ENCODE data around the gene IGSF23. TPM values are rescaled to one million over a fixed set of nuclear protein-coding genes. Genes with fewer than 3 reads are reported as not detected.
"Not testable (repeated sequence)": the region's sequence is repeated elsewhere in the genome, so short reads cannot be mapped to it uniquely, and the experiment has no call there.

IGSF23 gene
- total RNA-seq, 2 donors from 2014 or later, result not detected

GRCh38 chr19:44677019-44677811, 63.9 kb downstream of the IGSF23 start:
- TF ChIP-seq CTCF (IDR thresholded peaks at IDR 0.05), result no peak
- Histone ChIP-seq H3K9me3 (no peaks in the 10 kb centered on the region), H3K27ac (no peak overlapping the region), H3K27me3 (no peaks in the 10 kb centered on the region), H3K4me3 (no peak overlapping the region), H3K4me1 (no peaks in the 10 kb centered on the region), H3K36me3 (peaks cover 16% of the 10 kb centered on the region)
- no peak for DNase-seq (ENCODE audit: low spot score)

GRCh38 chr19:44680536-44680935, 67.2 kb downstream of the IGSF23 start:
- Histone ChIP-seq H3K27me3 (no peaks in the 10 kb centered on the region), H3K27ac (no peak overlapping the region), H3K4me3 (no peak overlapping the region), H3K4me1 (peaks cover 0 to 11% of the 10 kb centered on the region in 2 donors), H3K36me3 (peaks cover 16% of the 10 kb centered on the region), H3K9me3 (no peaks in the 10 kb centered on the region)
- DNase-seq (ENCODE audit: low spot score), result no peak
- no peak for TF ChIP-seq CTCF (IDR thresholded peaks at IDR 0.05)

DNA sequence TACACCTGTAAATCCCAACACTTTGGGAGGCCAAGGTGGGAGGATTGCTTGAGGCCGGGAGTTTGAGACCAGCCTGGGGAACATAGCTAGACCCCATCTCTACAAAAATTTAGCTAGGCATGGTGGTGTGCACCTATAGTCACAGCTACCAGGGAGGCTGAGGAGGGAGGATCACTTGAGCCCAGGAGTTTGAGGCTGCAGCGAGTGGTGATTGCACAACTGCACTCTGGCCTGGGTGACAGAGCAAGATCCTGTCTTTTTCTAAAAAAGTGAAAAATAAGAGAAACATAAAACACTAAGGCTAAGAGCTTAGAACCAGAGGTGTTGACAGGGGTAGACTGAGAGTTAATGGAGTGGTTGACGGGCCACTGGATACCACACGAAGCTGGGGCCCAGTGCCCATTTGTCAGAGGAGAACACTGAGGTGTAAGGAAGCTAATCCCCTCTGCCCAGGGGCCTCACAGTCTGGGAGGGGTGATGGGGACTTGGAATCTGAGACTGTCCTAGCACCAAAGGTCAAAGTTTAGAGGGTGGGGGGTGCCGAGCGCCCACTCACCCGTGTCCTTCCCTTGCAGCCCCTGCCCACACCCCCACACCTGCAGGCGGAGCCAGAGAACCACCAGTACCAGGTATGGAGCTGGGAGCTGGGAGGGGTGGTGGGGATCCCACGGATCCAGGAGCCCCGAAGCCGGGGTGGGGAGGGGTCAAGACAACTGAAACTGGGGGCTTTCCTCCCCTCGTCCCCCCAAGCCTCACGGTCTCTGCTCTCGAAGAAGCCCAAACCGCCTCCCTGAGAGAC, 68.8 kb downstream of the IGSF23 start:
- DNase-seq (ENCODE audit: low spot score), result no peak
- H3K4me3 ChIP-seq, result no peak overlapping the region
- H3K27ac ChIP-seq, result no peak overlapping the region
- H3K9me3 ChIP-seq, result no peaks in the 10 kb centered on the region
- H3K27me3 ChIP-seq, result no peaks in the 10 kb centered on the region
- no peak for TF ChIP-seq CTCF (IDR thresholded peaks at IDR 0.05)
- H3K36me3 ChIP-seq, result peaks cover 16% of the 10 kb centered on the region
- peaks cover 0 to 11% of the 10 kb centered on the region in 2 donors for H3K4me1 ChIP-seq

DNA sequence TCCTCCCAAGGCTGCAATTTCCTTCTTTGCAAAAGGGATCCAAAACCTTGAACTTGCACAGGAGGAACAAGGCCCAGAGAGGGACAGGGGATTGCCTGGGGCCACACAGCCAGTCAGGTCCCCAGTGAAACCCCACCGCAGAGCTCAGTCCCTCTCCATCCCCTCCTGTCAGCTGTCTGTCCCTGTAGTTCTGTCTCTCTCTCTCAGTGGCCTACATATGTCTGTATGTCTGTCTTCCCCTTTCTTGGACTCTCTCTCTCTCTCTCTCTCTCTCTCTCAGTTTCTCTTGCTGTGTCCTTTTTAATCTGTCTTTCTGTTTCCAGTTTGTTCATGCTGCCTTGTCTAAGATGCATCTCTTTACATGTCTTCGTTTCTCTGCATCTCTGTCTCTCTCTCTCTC, 69.4 kb downstream of the IGSF23 start:
- no peaks in the 10 kb centered on the region for H3K9me3 ChIP-seq
- no peaks in the 10 kb centered on the region for H3K27me3 ChIP-seq
- H3K4me3 ChIP-seq, result no peak overlapping the region
- H3K27ac ChIP-seq, result no peak overlapping the region
- TF ChIP-seq CTCF (IDR thresholded peaks at IDR 0.05), result no peak
- DNase-seq (ENCODE audit: low spot score), result no peak
- H3K36me3 ChIP-seq, result peaks cover 16% of the 10 kb centered on the region
- peaks cover 0 to 11% of the 10 kb centered on the region in 2 donors for H3K4me1 ChIP-seq

GRCh38 chr19:44683434-44684210, 70.3 kb downstream of the IGSF23 start:
- H3K27ac ChIP-seq, result peak overlapping the region in 1 of 2 donors; percentile 26
- DNase-seq (ENCODE audit: low spot score), result no peak

DNA sequence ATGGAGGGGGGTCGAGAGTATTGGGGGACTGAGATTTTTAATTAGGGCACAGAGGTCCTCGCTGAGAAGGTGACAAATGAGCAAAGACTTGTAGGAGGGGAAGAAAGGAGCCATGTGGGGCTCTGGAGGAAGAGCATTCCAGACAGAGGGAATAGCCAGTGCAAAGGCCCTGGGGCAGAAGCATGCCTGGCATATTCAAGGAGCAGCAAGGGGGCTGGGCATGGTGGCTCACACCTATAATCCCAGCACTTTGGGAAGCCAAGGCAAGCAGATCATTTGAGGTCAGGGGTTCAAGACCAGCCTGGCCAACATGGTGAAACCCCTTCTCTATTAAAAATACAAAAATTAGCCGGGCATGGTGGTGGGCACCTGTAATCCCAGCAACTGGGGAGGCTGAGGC, 71.0 kb downstream of the IGSF23 start:
- Histone ChIP-seq H3K27ac (peak overlapping the region; percentile 26 to 36), H3K4me1 (peaks cover 0 to 16% of the 10 kb centered on the region in 2 donors)
- not testable (repeated sequence) for DNase-seq (ENCODE audit: low spot score); H3K36me3 ChIP-seq; H3K9me3 ChIP-seq; H3K4me3 ChIP-seq; H3K27me3 ChIP-seq

More at GRCh38 chr19:44683434-44684210, 70.3 kb downstream of the IGSF23 start:
- TF ChIP-seq CTCF (IDR thresholded peaks at IDR 0.05), result no peak
- Histone ChIP-seq H3K4me3 (no peak overlapping the region), H3K36me3 (peaks cover 14% of the 10 kb centered on the region), H3K4me1 (peaks cover 0 to 11% of the 10 kb centered on the region in 2 donors), H3K27me3 (no peaks in the 10 kb centered on the region), H3K9me3 (no peaks in the 10 kb centered on the region)

All from right atrium auricular region (tissue), 2 donors.